A673 (cell line): ENCODE results near the gene U2AF1.
"Not testable (repeated sequence)": the region's sequence is repeated elsewhere in the genome, so short reads cannot be mapped to it uniquely, and the experiment has no call there.

Experiments used
- CTCF ChIP-seq: fragments of 300-800, 200-600 bp; sonication (generic); conservative IDR thresholded peaks from 2 replicates; pipeline ENCODE4 v1.5.1; 2017; ENCODE audit warnings: low read depth, mild to moderate bottlenecking, antibody characterized with exemption, low read length, moderate library complexity, mixed read lengths
- EZH2 ChIP-seq: fragments of 200-600 bp; sonication (generic); IDR thresholded peaks from 2 replicates; pipeline ENCODE4 v1.6.1; 2017; ENCODE audit warnings: borderline replicate concordance, low read depth, mild to moderate bottlenecking, mixed read lengths, antibody characterized with exemption, low read length; ENCODE audit not compliant: poor library complexity, severe bottlenecking

GRCh38 chr21:43074401-43075169, 32.8 kb downstream of the U2AF1 start:
- not testable (repeated sequence) for TF ChIP-seq EZH2, CTCF
